H1 (cell line): ENCODE measurements around the gene TCP11. TPM values are rescaled to one million over a fixed set of nuclear protein-coding genes. Genes with fewer than 3 reads are reported as not detected.

Source experiments
- JUN ChIP-seq: IDR thresholded peaks from 2 replicates; pipeline ENCODE4 v1.6.1; 2011; ENCODE audit warnings: low read depth, mild to moderate bottlenecking, improper control_type of control experiment, low read length
- RNF2 ChIP-seq: fragments of 200-900, 300-1000 bp; sonication (generic); IDR thresholded peaks from 2 replicates; pipeline ENCODE4 v1.7.1; 2016; ENCODE audit warnings: borderline replicate concordance, low read depth, mild to moderate bottlenecking, antibody characterized with exemption, low read length; ENCODE audit not compliant: poor library complexity, severe bottlenecking; ENCODE audit errors: missing control alignments
- SP1 ChIP-seq: IDR thresholded peaks from 2 replicates; pipeline ENCODE4 v1.6.1; 2011; ENCODE audit warnings: low read depth, low read length
- polyA plus RNA-seq, 7 experiments: library from polyadenylated mRNA; depleted of rRNA in 3 of 7; stranded (reverse) in 5 of 7; unstranded in 2 of 7; fragments of >200 nt in 5 of 7; fragments of 200-250 nt in 2 of 7; gene quantifications; 1 replicate in 5 of 7; 2 replicates in 1 of 7; 4 replicates in 1 of 7; pipeline versions ENCODE4 v1.2.1 to v1.2.3, GENCODE V29; 2011 to 2013; ENCODE audit warnings: missing spikeins in 2 of 7, mixed read lengths in 2 of 7
- total RNA-seq: library from RNA; stranded (reverse); fragmentation: NEBNext Ultra II Directional; extraction: Animal tissue kit (Norgen Biotek cat#: 25700); gene quantifications from 2 replicates; pipeline ENCODE4 v1.2.1, GENCODE V29; 2021

The TCP11 gene
- total and polyA plus RNA-seq, 2 of the 8 experiments (the other 6 are each of a cell fraction or from before 2014, with no cell fraction given): 0.11 TPM; not detected in 1

GRCh38 chr6:35164277-35164676 is 23.1 kb upstream of the TCP11 start (continued):
- TF ChIP-seq RNF2 (no peak), SP1 (no peak), JUN (no peak)
